PC-3 (cell line): ENCODE results near the gene RETREG3. TPM values are rescaled to one million over a fixed set of nuclear protein-coding genes. Genes with fewer than 3 reads are reported as not detected.
"Not testable (repeated sequence)": the region's sequence is repeated elsewhere in the genome, so short reads cannot be mapped to it uniquely, and the experiment has no call there.

ENCODE experiments used
- ATAC-seq: fragments of 200-7000 bp; cut with Tn5 transposase; 2 replicates; pipeline ENCODE4 v1.9.1; 2020; ENCODE audit warnings: mild to moderate bottlenecking, moderate library complexity
- BruUV-seq: library from RNA; stranded (reverse); fragments of 400-500 nt; replicated peaks from 2 replicates; lab custom pipeline; 2021; lab: Mats Ljungman, UMichigan
- CTCF ChIA-PET: fragments of 300-600 bp; sonication (Branson Sonifier 250); formaldehyde crosslinking; loops from one replicate; lab custom pipeline; 2022; ENCODE audit warnings: antibody characterized with exemption; lab: Charles Lee
- POLR2A ChIA-PET: fragments of 300-600 bp; sonication (Branson Sonifier 250); formaldehyde crosslinking; loops from one replicate; lab custom pipeline; 2022; ENCODE audit warnings: antibody characterized with exemption; ENCODE audit not compliant: unreplicated experiment; lab: Charles Lee
- DNase-seq: peaks from one replicate; pipeline ENCODE4 v3.0.0-alpha.2; 2015
- H2AFZ ChIP-seq: fragments of 300-600 bp; sonication (generic); 2 replicates; pipeline ENCODE4 v1.6.0; 2016; ENCODE audit warnings: antibody characterized with exemption, low read length
- H3F3A ChIP-seq: fragments of 300-600 bp; sonication (generic); one replicate; pipeline ENCODE4 v1.6.0; 2017; ENCODE audit warnings: antibody characterized with exemption, low read length, control low read depth, mild to moderate bottlenecking; ENCODE audit not compliant: unreplicated experiment
- H3K27ac ChIP-seq: fragments of 300-600 bp; sonication (generic); 2 replicates; pipeline ENCODE4 v1.5.1; 2016; ENCODE audit warnings: mild to moderate bottlenecking, low read length
- H3K27me3 ChIP-seq: fragments of 300-600 bp; sonication (generic); 2 replicates; pipeline ENCODE4 v1.6.1; 2016; ENCODE audit warnings: low read length, mixed read lengths
- H3K36me3 ChIP-seq: fragments of 300-600 bp; sonication (generic); 2 replicates; pipeline ENCODE4 v1.6.1; 2016; ENCODE audit warnings: low read depth, mixed run types, low read length, mixed read lengths
- H3K4me1 ChIP-seq: fragments of 300-600 bp; sonication (generic); 2 replicates; pipeline ENCODE4 v1.5.1; 2016; ENCODE audit warnings: low read length; ENCODE audit not compliant: insufficient read depth
- H3K4me2 ChIP-seq: fragments of 300-600 bp; sonication (generic); 2 replicates; pipeline ENCODE4 v1.6.0; 2016; ENCODE audit warnings: low read length
- H3K4me3 ChIP-seq: fragments of 300-600 bp; sonication (generic); 2 replicates; pipeline ENCODE4 v1.5.1; 2016; ENCODE audit warnings: mild to moderate bottlenecking, low read length, mixed read lengths
- H3K79me2 ChIP-seq: fragments of 300-600 bp; sonication (generic); 2 replicates; pipeline ENCODE4 v1.6.1; 2017; ENCODE audit warnings: low read length, mixed read lengths
- H3K9ac ChIP-seq: fragments of 300-600 bp; sonication (generic); 2 replicates; pipeline ENCODE4 v1.6.0; 2016; ENCODE audit warnings: mild to moderate bottlenecking, low read length
- H3K9me2 ChIP-seq: fragments of 300-600 bp; sonication (generic); replicated peaks from 2 replicates; pipeline ENCODE4 v1.6.1; 2016; ENCODE audit warnings: mixed run types, low read length, mixed read lengths
- H3K9me3 ChIP-seq: fragments of 300-600 bp; sonication (generic); 2 replicates; pipeline ENCODE4 v1.6.1; 2016; ENCODE audit warnings: low read length, mixed read lengths
- H4K20me1 ChIP-seq: fragments of 300-600 bp; sonication (generic); 2 replicates; pipeline ENCODE4 v1.6.1; 2016; ENCODE audit warnings: low read length, mixed read lengths
- CTCF ChIP-seq: fragments of 300-600 bp; sonication (generic); conservative IDR thresholded peaks from 2 replicates; pipeline ENCODE4 v1.5.1; 2017; ENCODE audit warnings: antibody characterized with exemption, low read depth, mild to moderate bottlenecking, low read length
- EZH2 ChIP-seq: fragments of 300-600 bp; sonication (generic); IDR thresholded peaks from one replicate; pipeline ENCODE4 v1.6.1; 2017; ENCODE audit warnings: antibody characterized with exemption, mild to moderate bottlenecking, low read length; ENCODE audit not compliant: unreplicated experiment
- EZH2phosphoT487 ChIP-seq: fragments of 300-600 bp; sonication (generic); IDR thresholded peaks from 2 replicates; pipeline ENCODE4 v1.6.1; 2018; ENCODE audit warnings: mild to moderate bottlenecking, antibody characterized with exemption, low read length, borderline replicate concordance
- intact Hi-C: fragments of 100-400 bp; cut with micrococcal nuclease; formaldehyde crosslinking; loops from 2 replicates; pipeline ENCODE4 v1.9.0; 2023
- total RNA-seq: library from RNA; depleted of rRNA; stranded (reverse); fragments of >200 nt; gene quantifications from 2 replicates; pipeline ENCODE4 v1.2.3, GENCODE V29; 2014

The RETREG3 gene
- total RNA-seq, 1 experiment from 2014 or later: 19.3 TPM

DNA sequence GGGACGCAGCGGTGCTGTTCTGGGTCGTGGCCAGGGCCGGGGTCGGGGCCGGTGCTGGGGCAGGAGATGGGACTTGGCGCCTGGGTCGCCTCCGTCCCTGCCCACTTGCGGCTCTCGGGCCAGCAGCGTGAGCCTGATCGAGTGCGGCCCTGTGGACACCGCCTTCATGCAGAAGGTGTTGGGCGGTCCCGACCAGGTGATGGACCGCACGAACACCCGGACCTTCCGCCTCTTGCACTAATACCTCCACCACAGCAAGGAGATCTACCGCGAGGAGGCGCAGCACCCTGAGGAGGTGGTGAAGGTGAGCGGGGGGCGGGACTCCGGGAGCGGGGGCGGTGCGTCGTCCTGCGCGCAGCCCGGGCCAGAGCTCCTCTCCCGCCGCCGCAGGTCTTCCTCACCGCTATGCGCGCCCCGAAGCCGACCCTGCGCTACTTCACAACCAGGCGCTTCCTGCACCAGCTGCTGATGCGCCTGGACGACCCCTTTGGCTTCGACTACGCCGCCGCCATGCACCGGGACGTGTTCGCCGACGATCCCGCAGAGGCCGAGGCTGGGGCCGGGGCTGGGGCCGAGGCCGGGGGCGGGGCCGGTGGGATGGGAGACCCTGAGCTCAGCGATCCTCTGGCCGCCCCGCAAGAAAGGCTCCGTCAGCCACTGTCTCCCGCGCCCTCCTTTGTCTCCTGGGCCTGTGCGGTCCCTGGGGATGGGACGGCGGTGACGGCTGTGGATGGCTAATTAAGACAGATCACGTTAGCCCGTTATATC, 60.9 kb downstream of the RETREG3 start:
- intact Hi-C loops: no loop called here
- peak; percentile 62 for TF ChIP-seq CTCF
- no peak for TF ChIP-seq EZH2phosphoT487
- H2AFZ ChIP-seq: peak overlapping the region; percentile 74
- no peaks in the 10 kb centered on the region for H3F3A ChIP-seq
- H3K27ac ChIP-seq: no peak overlapping the region
- no peaks in the 10 kb centered on the region for H4K20me1 ChIP-seq
- no peaks in the 10 kb centered on the region for H3K36me3 ChIP-seq
- no peaks in the 10 kb centered on the region for H3K27me3 ChIP-seq
- no peaks in the 10 kb centered on the region for H3K9me2 ChIP-seq
- no peaks in the 10 kb centered on the region for H3K9me3 ChIP-seq
- H3K4me2 ChIP-seq: peak overlapping the region; percentile 86
- peaks cover 4% of the 10 kb centered on the region; the same call in 1 of the 2 replicates for H3K4me1 ChIP-seq
- ATAC-seq: peak; percentile 91
- peak; percentile 81 for DNase-seq
- no TSS peak for BruUV-seq
- ChIA-PET CTCF (interaction anchor here (0.5 to 0.6 kb wide), 2 partner anchors 30 to 830 kb away, joined by 3 to 4 read pairs; no protein-coding TSS in a partner anchor), POLR2A (no interaction called here)
- peak overlapping the region; percentile 74 for H3K4me3 ChIP-seq
- peak overlapping the region; percentile 20; the same call in 1 of the 2 replicates for H3K9ac ChIP-seq
- 0 out of 2 replicates have a peak, but pooled peaks cover under 1% of the 10 kb centered on the region for H3K79me2 ChIP-seq

- H3K4me2 ChIP-seq: peak overlapping the region; percentile 86
- H3K9ac ChIP-seq: no peak overlapping the region
- no peaks in the 10 kb centered on the region for H3K79me2 ChIP-seq
- peak overlapping the region; percentile 74; the same call in 1 of the 2 replicates for H2AFZ ChIP-seq
- H3K4me3 ChIP-seq: peak overlapping the region; percentile 74
- H3K27me3 ChIP-seq: no peaks in the 10 kb centered on the region
- TF ChIP-seq EZH2: no peak
- no peak for TF ChIP-seq EZH2phosphoT487
- TF ChIP-seq CTCF: no peak
- no peaks in the 10 kb centered on the region for H3K9me3 ChIP-seq
- ATAC-seq (no peak), DNase-seq (no peak)
- intact Hi-C loops: no loop called here
- H3K4me1 ChIP-seq: peaks cover 4% of the 10 kb centered on the region; the same call in 1 of the 2 replicates
- H3K9me2 ChIP-seq: no peaks in the 10 kb centered on the region
- no peaks in the 10 kb centered on the region for H4K20me1 ChIP-seq
- no peaks in the 10 kb centered on the region for H3F3A ChIP-seq
- CTCF ChIA-PET: no interaction called here
- POLR2A ChIA-PET: no interaction called here
- no peak overlapping the region for H3K27ac ChIP-seq
- no peaks in the 10 kb centered on the region for H3K36me3 ChIP-seq
- BruUV-seq: no TSS peak
Measured at GRCh38 chr17:42547698-42548069, 61.5 kb downstream of the RETREG3 start.

GRCh38 chr17:42547001-42547461, 62.1 kb downstream of the RETREG3 start:
- Histone ChIP-seq H3K9me2 (no peaks in the 10 kb centered on the region), H3K27me3 (no peaks in the 10 kb centered on the region), H3K4me2 (no peak overlapping the region), H3K9me3 (no peaks in the 10 kb centered on the region), H4K20me1 (no peaks in the 10 kb centered on the region), H3K4me1 (peaks cover 4% of the 10 kb centered on the region; the same call in 1 of the 2 replicates), H3F3A (no peaks in the 10 kb centered on the region), H3K4me3 (no peak overlapping the region), H3K79me2 (no peaks in the 10 kb centered on the region), H3K27ac (no peak overlapping the region), H2AFZ (no peak overlapping the region), H3K9ac (no peak overlapping the region), H3K36me3 (no peaks in the 10 kb centered on the region)
- DNase-seq (no peak), ATAC-seq (no peak)
- CTCF ChIA-PET: no interaction called here
- POLR2A ChIA-PET: no interaction called here
- intact Hi-C loops: no loop called here
- TF ChIP-seq EZH2phosphoT487 (no peak), CTCF (no peak), EZH2 (no peak)
- BruUV-seq: no TSS peak

GRCh38 chr17:42545755-42546505, 63.2 kb downstream of the RETREG3 start:
- H3F3A ChIP-seq, H4K20me1 ChIP-seq, H3K36me3 ChIP-seq, H3K4me3 ChIP-seq, H3K9ac ChIP-seq, H2AFZ ChIP-seq, intact Hi-C loops, H3K27me3 ChIP-seq, DNase-seq, H3K4me2 ChIP-seq, CTCF ChIA-PET, H3K9me3 ChIP-seq, ATAC-seq, H3K27ac ChIP-seq, POLR2A ChIA-PET, H3K9me2 ChIP-seq, BruUV-seq, H3K79me2 ChIP-seq: not testable (repeated sequence)
- peaks cover 14% of the 10 kb centered on the region for H3K4me1 ChIP-seq
